ENCODE measurements around the gene TEX29.

TEX29 gene

GRCh38 chr13:111344471-111345191 is 24.2 kb downstream of the TEX29 start:
- DNase-seq, result no peak

- no peak for DNase-seq
Measured at GRCh38 chr13:111345682-111346081, 25.2 kb downstream of the TEX29 start.

- no peak for DNase-seq
Measured at GRCh38 chr13:111346101-111346680, 25.7 kb downstream of the TEX29 start.

- no peak for DNase-seq
Measured at GRCh38 chr13:111347438-111347837, 27.0 kb downstream of the TEX29 start.

GRCh38 chr13:111353508-111353907 is 33.1 kb downstream of the TEX29 start:
- DNase-seq, result no peak

GRCh38 chr13:111354789-111355188 is 34.3 kb downstream of the TEX29 start:
- DNase-seq, result no peak

- DNase-seq, result no peak
Measured at GRCh38 chr13:111356795-111357194, 36.4 kb downstream of the TEX29 start.

GRCh38 chr13:111359237-111359915 is 38.9 kb downstream of the TEX29 start:
- no peak for DNase-seq

GRCh38 chr13:111359930-111360329 is 39.5 kb downstream of the TEX29 start:
- no peak for DNase-seq

GRCh38 chr13:111360452-111360851 is 40.0 kb downstream of the TEX29 start:
- no peak for DNase-seq

GRCh38 chr13:111361046-111361872 is 40.8 kb downstream of the TEX29 start:
- DNase-seq, result no peak

GRCh38 chr13:111361873-111362648 is 41.6 kb downstream of the TEX29 start:
- no peak for DNase-seq

- DNase-seq, result no peak
Measured at GRCh38 chr13:111363121-111363520, 42.7 kb downstream of the TEX29 start.

GRCh38 chr13:111363591-111363990 is 43.1 kb downstream of the TEX29 start:
- DNase-seq, result no peak

- DNase-seq, result no peak
Measured at GRCh38 chr13:111365149-111366005, 44.9 kb downstream of the TEX29 start.

- DNase-seq, result no peak
Measured at GRCh38 chr13:111367340-111367739, 46.9 kb downstream of the TEX29 start.

- DNase-seq, result no peak
Measured at GRCh38 chr13:111368091-111368490, 47.6 kb downstream of the TEX29 start.

GRCh38 chr13:111370147-111370546 is 49.7 kb downstream of the TEX29 start:
- DNase-seq, result no peak

GRCh38 chr13:111370570-111371535 is 50.4 kb downstream of the TEX29 start:
- no peak for DNase-seq

- DNase-seq, result no peak
Measured at GRCh38 chr13:111371720-111372119, 51.3 kb downstream of the TEX29 start.
